SK-N-SH treated with all-trans-retinoic acid at 6 μM for 48 hours (cell line): ENCODE results near the gene NOS3.

Experiments used
- ATAC-seq: fragments of 200-7000 bp; cut with Tn5 transposase; 3 replicates; pipeline ENCODE4 v1.9.1; 2020; ENCODE audit warnings: mild to moderate bottlenecking, moderate library complexity
- ARNTL ChIP-seq: fragments of 450-650 bp; formaldehyde crosslinking; IDR thresholded peaks from 2 replicates; pipeline ENCODE4 v1.5.0; 2020; ENCODE audit warnings: low read depth, mild to moderate bottlenecking, moderate library complexity, borderline replicate concordance
- BACH2 ChIP-seq: fragments of 250-450 bp; sonication (Bioruptor Pico); IDR thresholded peaks from 2 replicates; pipeline ENCODE4 v1.9.0; 2021; ENCODE audit warnings: mild to moderate bottlenecking, borderline replicate concordance
- CSDC2 ChIP-seq: fragments of 250-450 bp; sonication (Bioruptor Pico); IDR thresholded peaks from 2 replicates; pipeline ENCODE4 v1.5.0; 2020; ENCODE audit warnings: mild to moderate bottlenecking, moderate library complexity
- ESRRG ChIP-seq: fragments of 250-450 bp; sonication (Bioruptor Pico); IDR thresholded peaks from 2 replicates; pipeline ENCODE4 v1.6.1; 2021; ENCODE audit warnings: mild to moderate bottlenecking
- ISL1 ChIP-seq: fragments of 250-450 bp; sonication (Bioruptor Pico); IDR thresholded peaks from 2 replicates; pipeline ENCODE4 v2.1.2; 2022; ENCODE audit warnings: mild to moderate bottlenecking, moderate library complexity
- OSR1 ChIP-seq: fragments of 250-450 bp; sonication (Bioruptor Pico); IDR thresholded peaks from 2 replicates; pipeline ENCODE4 v1.8.0; 2022; ENCODE audit warnings: moderate library complexity, mild to moderate bottlenecking, inconsistent platforms
- PPARA ChIP-seq: fragments of 250-450 bp; sonication (Bioruptor Pico); IDR thresholded peaks from 2 replicates; pipeline ENCODE4 v1.5.0; 2020; ENCODE audit warnings: mild to moderate bottlenecking, borderline replicate concordance
- RARB ChIP-seq: fragments of 250-450 bp; sonication (Bioruptor Pico); IDR thresholded peaks from 2 replicates; pipeline ENCODE4 v1.8.0; 2021; ENCODE audit warnings: mild to moderate bottlenecking, moderate library complexity
- SNAI2 ChIP-seq: fragments of 250-450 bp; sonication (Bioruptor Pico); IDR thresholded peaks from 2 replicates; pipeline ENCODE4 v1.5.0; 2020; ENCODE audit warnings: mild to moderate bottlenecking, moderate library complexity
- TCF4 ChIP-seq: fragments of 250-450 bp; sonication (Bioruptor Pico); IDR thresholded peaks from 2 replicates; pipeline ENCODE4 v1.8.0; 2021; ENCODE audit warnings: mild to moderate bottlenecking, moderate library complexity, borderline replicate concordance
- TOX ChIP-seq: fragments of 250-450 bp; sonication (Bioruptor Pico); IDR thresholded peaks from 2 replicates; pipeline ENCODE4 v1.8.0; 2021; ENCODE audit warnings: mild to moderate bottlenecking, moderate library complexity, borderline replicate concordance
- ZC3H10 ChIP-seq: fragments of 250-450 bp; sonication (Bioruptor Pico); IDR thresholded peaks from 2 replicates; pipeline ENCODE4 v1.5.1; 2021; ENCODE audit warnings: mild to moderate bottlenecking, moderate library complexity
- ZFP3 ChIP-seq: fragments of 250-450 bp; sonication (Bioruptor Pico); IDR thresholded peaks from 2 replicates; pipeline ENCODE4 v1.5.0; 2020; ENCODE audit warnings: mild to moderate bottlenecking, moderate library complexity
- ZFP30 ChIP-seq: fragments of 450-650 bp; formaldehyde crosslinking; IDR thresholded peaks from 2 replicates; pipeline ENCODE4 v1.5.0; 2022; ENCODE audit warnings: mild to moderate bottlenecking, moderate library complexity
- ZNF565 ChIP-seq: fragments of 450-650 bp; formaldehyde crosslinking; conservative IDR thresholded peaks from 2 replicates; pipeline ENCODE4 v1.5.0; 2020; ENCODE audit warnings: low read depth, mild to moderate bottlenecking, moderate library complexity
- ZNF8 ChIP-seq: fragments of 450-650 bp; formaldehyde crosslinking; IDR thresholded peaks from 2 replicates; pipeline ENCODE4 v1.5.0; 2020; ENCODE audit warnings: mild to moderate bottlenecking, moderate library complexity
- TF ChIP-seq, protein P1 (sequence below): fragments of 250-450 bp; sonication (Bioruptor Pico); IDR thresholded peaks from 2 replicates; pipeline ENCODE4 v1.5.1; 2021; ENCODE audit warnings: mild to moderate bottlenecking, moderate library complexity
- TF ChIP-seq, protein P2 (sequence below): fragments of 250-450 bp; sonication (Bioruptor Pico); IDR thresholded peaks from 2 replicates; pipeline ENCODE4 v1.8.0; 2020; ENCODE audit warnings: mild to moderate bottlenecking, moderate library complexity, borderline replicate concordance
- TF ChIP-seq, protein P3 (sequence below): fragments of 250-450 bp; sonication (Bioruptor Pico); IDR thresholded peaks from 2 replicates; pipeline ENCODE4 v1.8.0; 2021; ENCODE audit warnings: low read depth, mild to moderate bottlenecking, moderate library complexity, borderline replicate concordance
- TF ChIP-seq, protein P4 (sequence below): fragments of 250-450 bp; sonication (Bioruptor Pico); IDR thresholded peaks from 2 replicates; pipeline ENCODE4 v1.5.0; 2020; ENCODE audit warnings: mild to moderate bottlenecking, moderate library complexity
- TF ChIP-seq, protein P5 (sequence below): fragments of 250-450 bp; sonication (Bioruptor Pico); IDR thresholded peaks from 2 replicates; pipeline ENCODE4 v1.5.1; 2020; ENCODE audit warnings: low read depth, mild to moderate bottlenecking, moderate library complexity

Gene NOS3

DNA sequence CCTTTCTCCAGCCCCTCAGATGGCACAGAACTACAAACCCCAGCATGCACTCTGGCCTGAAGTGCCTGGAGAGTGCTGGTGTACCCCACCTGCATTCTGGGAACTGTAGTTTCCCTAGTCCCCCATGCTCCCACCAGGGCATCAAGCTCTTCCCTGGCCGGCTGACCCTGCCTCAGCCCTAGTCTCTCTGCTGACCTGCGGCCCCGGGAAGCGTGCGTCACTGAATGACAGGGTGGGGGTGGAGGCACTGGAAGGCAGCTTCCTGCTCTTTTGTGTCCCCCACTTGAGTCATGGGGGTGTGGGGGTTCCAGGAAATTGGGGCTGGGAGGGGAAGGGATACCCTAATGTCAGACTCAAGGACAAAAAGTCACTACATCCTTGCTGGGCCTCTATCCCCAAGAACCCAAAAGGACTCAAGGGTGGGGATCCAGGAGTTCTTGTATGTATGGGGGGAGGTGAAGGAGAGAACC, 2.1 kb downstream of the NOS3 start:
- TF ChIP-seq ZFP3 (no peak), SNAI2 (CRISPR knock-in tag) (no peak), ZNF8 (CRISPR knock-in tag) (no peak), PPARA (CRISPR knock-in tag) (no peak), ZC3H10 (CRISPR knock-in tag) (no peak), TOX (no peak), ESRRG (no peak), TCF4 (no peak), ISL1 (CRISPR knock-in tag) (no peak), OSR1 (CRISPR knock-in tag) (no peak), CSDC2 (CRISPR knock-in tag) (no peak), RARB (CRISPR knock-in tag) (no peak), ARNTL (CRISPR knock-in tag) (no peak), ZFP30 (no peak)
- TF ChIP-seq, protein P1, sequence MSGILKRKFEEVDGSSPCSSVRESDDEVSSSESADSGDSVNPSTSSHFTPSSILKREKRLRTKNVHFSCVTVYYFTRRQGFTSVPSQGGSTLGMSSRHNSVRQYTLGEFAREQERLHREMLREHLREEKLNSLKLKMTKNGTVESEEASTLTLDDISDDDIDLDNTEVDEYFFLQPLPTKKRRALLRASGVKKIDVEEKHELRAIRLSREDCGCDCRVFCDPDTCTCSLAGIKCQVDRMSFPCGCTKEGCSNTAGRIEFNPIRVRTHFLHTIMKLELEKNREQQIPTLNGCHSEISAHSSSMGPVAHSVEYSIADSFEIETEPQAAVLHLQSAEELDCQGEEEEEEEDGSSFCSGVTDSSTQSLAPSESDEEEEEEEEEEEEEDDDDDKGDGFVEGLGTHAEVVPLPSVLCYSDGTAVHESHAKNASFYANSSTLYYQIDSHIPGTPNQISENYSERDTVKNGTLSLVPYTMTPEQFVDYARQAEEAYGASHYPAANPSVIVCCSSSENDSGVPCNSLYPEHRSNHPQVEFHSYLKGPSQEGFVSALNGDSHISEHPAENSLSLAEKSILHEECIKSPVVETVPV: no peak
- TF ChIP-seq, protein P2, sequence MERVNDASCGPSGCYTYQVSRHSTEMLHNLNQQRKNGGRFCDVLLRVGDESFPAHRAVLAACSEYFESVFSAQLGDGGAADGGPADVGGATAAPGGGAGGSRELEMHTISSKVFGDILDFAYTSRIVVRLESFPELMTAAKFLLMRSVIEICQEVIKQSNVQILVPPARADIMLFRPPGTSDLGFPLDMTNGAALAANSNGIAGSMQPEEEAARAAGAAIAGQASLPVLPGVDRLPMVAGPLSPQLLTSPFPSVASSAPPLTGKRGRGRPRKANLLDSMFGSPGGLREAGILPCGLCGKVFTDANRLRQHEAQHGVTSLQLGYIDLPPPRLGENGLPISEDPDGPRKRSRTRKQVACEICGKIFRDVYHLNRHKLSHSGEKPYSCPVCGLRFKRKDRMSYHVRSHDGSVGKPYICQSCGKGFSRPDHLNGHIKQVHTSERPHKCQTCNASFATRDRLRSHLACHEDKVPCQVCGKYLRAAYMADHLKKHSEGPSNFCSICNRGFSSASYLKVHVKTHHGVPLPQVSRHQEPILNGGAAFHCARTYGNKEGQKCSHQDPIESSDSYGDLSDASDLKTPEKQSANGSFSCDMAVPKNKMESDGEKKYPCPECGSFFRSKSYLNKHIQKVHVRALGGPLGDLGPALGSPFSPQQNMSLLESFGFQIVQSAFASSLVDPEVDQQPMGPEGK (CRISPR knock-in tag): no peak
- TF ChIP-seq, all 23 proteins: peak for 0
- ATAC-seq: peak; percentile 83

DNA sequence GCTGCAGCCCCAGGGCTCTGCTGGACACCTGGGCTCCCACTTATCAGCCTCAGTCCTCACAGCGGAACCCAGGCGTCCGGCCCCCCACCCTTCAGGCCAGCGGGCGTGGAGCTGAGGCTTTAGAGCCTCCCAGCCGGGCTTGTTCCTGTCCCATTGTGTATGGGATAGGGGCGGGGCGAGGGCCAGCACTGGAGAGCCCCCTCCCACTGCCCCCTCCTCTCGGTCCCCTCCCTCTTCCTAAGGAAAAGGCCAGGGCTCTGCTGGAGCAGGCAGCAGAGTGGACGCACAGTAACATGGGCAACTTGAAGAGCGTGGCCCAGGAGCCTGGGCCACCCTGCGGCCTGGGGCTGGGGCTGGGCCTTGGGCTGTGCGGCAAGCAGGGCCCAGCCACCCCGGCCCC, 2.7 kb downstream of the NOS3 start:
- TF ChIP-seq, protein P1: no peak
- no peak for TF ChIP-seq ZNF565 (CRISPR knock-in tag)
- ATAC-seq: no peak

DNA sequence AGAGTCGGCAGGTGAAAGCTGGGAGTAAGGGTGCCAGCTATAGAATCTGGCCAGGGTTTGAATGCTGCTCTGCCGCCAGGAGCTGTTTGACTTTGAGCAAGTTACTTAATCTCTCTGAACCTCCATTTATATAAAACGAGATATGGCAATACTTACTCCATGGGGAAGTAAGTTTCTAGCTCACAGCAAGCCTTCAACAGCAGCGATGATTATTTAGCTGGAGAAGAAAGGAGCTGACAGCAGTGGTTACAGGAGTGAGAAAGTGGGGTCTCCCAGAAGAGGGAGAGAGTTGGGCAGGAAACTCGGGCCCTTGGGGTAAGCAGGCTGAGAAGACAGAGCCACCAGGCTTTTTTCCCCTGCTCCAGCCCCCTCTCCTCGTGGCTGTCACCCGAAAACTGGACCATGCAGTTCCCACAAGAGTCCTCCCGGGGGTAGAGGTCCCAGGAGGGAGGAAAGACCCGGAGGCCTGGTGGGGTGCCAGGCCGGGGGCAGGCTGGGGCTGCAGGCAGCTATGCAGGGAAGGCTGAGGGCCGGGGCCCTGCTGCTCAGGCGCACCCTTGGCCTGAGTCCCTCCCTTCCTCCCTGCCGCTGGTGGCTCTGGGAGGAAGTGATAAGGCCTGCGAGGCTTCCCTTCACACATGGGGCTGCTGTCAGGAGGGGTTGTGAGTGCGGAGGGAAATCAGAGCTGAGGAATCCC, 3.5 kb downstream of the NOS3 start:
- 0 out of 3 replicates have a peak, but pooled peaks have one; percentile 7 for ATAC-seq
- TF ChIP-seq, protein P2 (CRISPR knock-in tag): no peak
- TF ChIP-seq, protein P3, sequence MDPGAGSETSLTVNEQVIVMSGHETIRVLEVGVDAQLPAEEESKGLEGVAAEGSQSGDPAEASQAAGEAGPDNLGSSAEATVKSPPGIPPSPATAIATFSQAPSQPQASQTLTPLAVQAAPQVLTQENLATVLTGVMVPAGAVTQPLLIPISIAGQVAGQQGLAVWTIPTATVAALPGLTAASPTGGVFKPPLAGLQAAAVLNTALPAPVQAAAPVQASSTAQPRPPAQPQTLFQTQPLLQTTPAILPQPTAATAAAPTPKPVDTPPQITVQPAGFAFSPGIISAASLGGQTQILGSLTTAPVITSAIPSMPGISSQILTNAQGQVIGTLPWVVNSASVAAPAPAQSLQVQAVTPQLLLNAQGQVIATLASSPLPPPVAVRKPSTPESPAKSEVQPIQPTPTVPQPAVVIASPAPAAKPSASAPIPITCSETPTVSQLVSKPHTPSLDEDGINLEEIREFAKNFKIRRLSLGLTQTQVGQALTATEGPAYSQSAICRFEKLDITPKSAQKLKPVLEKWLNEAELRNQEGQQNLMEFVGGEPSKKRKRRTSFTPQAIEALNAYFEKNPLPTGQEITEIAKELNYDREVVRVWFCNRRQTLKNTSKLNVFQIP: no peak
- TF ChIP-seq ZC3H10 (CRISPR knock-in tag): no peak
- TF ChIP-seq ZNF8 (CRISPR knock-in tag): no peak
- no peak for TF ChIP-seq SNAI2 (CRISPR knock-in tag)
- no peak for TF ChIP-seq CSDC2 (CRISPR knock-in tag)
- TF ChIP-seq, protein P4, sequence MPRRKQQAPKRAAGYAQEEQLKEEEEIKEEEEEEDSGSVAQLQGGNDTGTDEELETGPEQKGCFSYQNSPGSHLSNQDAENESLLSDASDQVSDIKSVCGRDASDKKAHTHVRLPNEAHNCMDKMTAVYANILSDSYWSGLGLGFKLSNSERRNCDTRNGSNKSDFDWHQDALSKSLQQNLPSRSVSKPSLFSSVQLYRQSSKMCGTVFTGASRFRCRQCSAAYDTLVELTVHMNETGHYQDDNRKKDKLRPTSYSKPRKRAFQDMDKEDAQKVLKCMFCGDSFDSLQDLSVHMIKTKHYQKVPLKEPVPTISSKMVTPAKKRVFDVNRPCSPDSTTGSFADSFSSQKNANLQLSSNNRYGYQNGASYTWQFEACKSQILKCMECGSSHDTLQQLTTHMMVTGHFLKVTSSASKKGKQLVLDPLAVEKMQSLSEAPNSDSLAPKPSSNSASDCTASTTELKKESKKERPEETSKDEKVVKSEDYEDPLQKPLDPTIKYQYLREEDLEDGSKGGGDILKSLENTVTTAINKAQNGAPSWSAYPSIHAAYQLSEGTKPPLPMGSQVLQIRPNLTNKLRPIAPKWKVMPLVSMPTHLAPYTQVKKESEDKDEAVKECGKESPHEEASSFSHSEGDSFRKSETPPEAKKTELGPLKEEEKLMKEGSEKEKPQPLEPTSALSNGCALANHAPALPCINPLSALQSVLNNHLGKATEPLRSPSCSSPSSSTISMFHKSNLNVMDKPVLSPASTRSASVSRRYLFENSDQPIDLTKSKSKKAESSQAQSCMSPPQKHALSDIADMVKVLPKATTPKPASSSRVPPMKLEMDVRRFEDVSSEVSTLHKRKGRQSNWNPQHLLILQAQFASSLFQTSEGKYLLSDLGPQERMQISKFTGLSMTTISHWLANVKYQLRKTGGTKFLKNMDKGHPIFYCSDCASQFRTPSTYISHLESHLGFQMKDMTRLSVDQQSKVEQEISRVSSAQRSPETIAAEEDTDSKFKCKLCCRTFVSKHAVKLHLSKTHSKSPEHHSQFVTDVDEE: no peak
- TF ChIP-seq TOX: no peak
- no peak for TF ChIP-seq BACH2 (CRISPR knock-in tag)
- TF ChIP-seq ISL1 (CRISPR knock-in tag): no peak
- no peak for TF ChIP-seq ARNTL (CRISPR knock-in tag)
- no peak for TF ChIP-seq ZNF565 (CRISPR knock-in tag)
- no peak for TF ChIP-seq PPARA (CRISPR knock-in tag)
- TF ChIP-seq OSR1 (CRISPR knock-in tag): no peak
- TF ChIP-seq TCF4: no peak
- TF ChIP-seq, protein P5, sequence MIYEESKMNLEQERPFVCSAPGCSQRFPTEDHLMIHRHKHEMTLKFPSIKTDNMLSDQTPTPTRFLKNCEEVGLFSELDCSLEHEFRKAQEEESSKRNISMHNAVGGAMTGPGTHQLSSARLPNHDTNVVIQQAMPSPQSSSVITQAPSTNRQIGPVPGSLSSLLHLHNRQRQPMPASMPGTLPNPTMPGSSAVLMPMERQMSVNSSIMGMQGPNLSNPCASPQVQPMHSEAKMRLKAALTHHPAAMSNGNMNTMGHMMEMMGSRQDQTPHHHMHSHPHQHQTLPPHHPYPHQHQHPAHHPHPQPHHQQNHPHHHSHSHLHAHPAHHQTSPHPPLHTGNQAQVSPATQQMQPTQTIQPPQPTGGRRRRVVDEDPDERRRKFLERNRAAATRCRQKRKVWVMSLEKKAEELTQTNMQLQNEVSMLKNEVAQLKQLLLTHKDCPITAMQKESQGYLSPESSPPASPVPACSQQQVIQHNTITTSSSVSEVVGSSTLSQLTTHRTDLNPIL (CRISPR knock-in tag): no peak
- TF ChIP-seq RARB (CRISPR knock-in tag): no peak
